ENCODE measurements around the gene GNAT1. TPM values are rescaled to one million over a fixed set of nuclear protein-coding genes. Genes with fewer than 3 reads are reported as not detected.
A peak's percentile ranks its signal among the peaks of the same experiment; 100 is the strongest.

GNAT1 gene
- total and polyA plus RNA-seq, 2 of the 13 experiments (the other 11 are each of a cell fraction or from before 2014, with no cell fraction given) = 0.15 TPM; not detected in 1

GRCh38 chr3:50245831-50246516 lies 54.6 kb downstream of the GNAT1 start (continued):
- peak; percentile 95 for TF ChIP-seq PATZ1 (CRISPR knock-in tag; IDR thresholded peaks at IDR 0.05)
- TF ChIP-seq ZNF326 (CRISPR knock-in tag; IDR thresholded peaks at IDR 0.05; ENCODE audit: borderline replicate concordance) = no peak
- TF ChIP-seq ZNF709 (CRISPR knock-in tag; IDR thresholded peaks at IDR 0.05) = no peak
- TF ChIP-seq RFXAP (CRISPR knock-in tag; IDR thresholded peaks at IDR 0.05; ENCODE audit: borderline replicate concordance) = 0 out of 2 replicates have a peak, but pooled peaks have one; percentile 67
- TF ChIP-seq SALL1 (CRISPR knock-in tag; IDR thresholded peaks at IDR 0.05) = peak; percentile 68
- no peak for TF ChIP-seq HOXD1 (CRISPR knock-in tag; IDR thresholded peaks at IDR 0.05)
- no peak for TF ChIP-seq ZNF430 (CRISPR knock-in tag; IDR thresholded peaks at IDR 0.05)
- TF ChIP-seq WIZ (CRISPR knock-in tag; IDR thresholded peaks at IDR 0.05) = no peak
- TF ChIP-seq ZBTB7B (CRISPR knock-in tag; IDR thresholded peaks at IDR 0.05) = no peak
- no peak for TF ChIP-seq ATF7-NPFF (CRISPR knock-in tag; IDR thresholded peaks at IDR 0.05; ENCODE audit: low read depth)
- no peak for TF ChIP-seq ZNF17 (CRISPR knock-in tag; IDR thresholded peaks at IDR 0.05)
- peak; percentile 80; the same call in 1 of the 2 replicates for TF ChIP-seq ZNF710 (CRISPR knock-in tag; IDR thresholded peaks at IDR 0.05; ENCODE audit: borderline replicate concordance)
- peak; percentile 67 for TF ChIP-seq ZNF263 (CRISPR knock-in tag; IDR thresholded peaks at IDR 0.05)
- peak; percentile 80; the same call in 1 of the 2 replicates for TF ChIP-seq ZNF580 (CRISPR knock-in tag; IDR thresholded peaks at IDR 0.05; ENCODE audit: borderline replicate concordance, low read depth)
- no peak for TF ChIP-seq SP140L (CRISPR knock-in tag; IDR thresholded peaks at IDR 0.05; ENCODE audit: borderline replicate concordance)
- peak; percentile 49; the same call in 1 of the 2 replicates for TF ChIP-seq SALL2 (CRISPR knock-in tag; IDR thresholded peaks at IDR 0.05)
- TF ChIP-seq, protein P1, sequence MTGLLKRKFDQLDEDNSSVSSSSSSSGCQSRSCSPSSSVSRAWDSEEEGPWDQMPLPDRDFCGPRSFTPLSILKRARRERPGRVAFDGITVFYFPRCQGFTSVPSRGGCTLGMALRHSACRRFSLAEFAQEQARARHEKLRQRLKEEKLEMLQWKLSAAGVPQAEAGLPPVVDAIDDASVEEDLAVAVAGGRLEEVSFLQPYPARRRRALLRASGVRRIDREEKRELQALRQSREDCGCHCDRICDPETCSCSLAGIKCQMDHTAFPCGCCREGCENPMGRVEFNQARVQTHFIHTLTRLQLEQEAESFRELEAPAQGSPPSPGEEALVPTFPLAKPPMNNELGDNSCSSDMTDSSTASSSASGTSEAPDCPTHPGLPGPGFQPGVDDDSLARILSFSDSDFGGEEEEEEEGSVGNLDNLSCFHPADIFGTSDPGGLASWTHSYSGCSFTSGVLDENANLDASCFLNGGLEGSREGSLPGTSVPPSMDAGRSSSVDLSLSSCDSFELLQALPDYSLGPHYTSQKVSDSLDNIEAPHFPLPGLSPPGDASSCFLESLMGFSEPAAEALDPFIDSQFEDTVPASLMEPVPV (CRISPR knock-in tag; IDR thresholded peaks at IDR 0.05) = 0 out of 2 replicates have a peak, but pooled peaks have one; percentile 45
- TF ChIP-seq, protein P2, sequence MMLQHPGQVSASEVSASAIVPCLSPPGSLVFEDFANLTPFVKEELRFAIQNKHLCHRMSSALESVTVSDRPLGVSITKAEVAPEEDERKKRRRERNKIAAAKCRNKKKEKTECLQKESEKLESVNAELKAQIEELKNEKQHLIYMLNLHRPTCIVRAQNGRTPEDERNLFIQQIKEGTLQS (CRISPR knock-in tag; IDR thresholded peaks at IDR 0.05) = no peak
- TF ChIP-seq, protein P3, sequence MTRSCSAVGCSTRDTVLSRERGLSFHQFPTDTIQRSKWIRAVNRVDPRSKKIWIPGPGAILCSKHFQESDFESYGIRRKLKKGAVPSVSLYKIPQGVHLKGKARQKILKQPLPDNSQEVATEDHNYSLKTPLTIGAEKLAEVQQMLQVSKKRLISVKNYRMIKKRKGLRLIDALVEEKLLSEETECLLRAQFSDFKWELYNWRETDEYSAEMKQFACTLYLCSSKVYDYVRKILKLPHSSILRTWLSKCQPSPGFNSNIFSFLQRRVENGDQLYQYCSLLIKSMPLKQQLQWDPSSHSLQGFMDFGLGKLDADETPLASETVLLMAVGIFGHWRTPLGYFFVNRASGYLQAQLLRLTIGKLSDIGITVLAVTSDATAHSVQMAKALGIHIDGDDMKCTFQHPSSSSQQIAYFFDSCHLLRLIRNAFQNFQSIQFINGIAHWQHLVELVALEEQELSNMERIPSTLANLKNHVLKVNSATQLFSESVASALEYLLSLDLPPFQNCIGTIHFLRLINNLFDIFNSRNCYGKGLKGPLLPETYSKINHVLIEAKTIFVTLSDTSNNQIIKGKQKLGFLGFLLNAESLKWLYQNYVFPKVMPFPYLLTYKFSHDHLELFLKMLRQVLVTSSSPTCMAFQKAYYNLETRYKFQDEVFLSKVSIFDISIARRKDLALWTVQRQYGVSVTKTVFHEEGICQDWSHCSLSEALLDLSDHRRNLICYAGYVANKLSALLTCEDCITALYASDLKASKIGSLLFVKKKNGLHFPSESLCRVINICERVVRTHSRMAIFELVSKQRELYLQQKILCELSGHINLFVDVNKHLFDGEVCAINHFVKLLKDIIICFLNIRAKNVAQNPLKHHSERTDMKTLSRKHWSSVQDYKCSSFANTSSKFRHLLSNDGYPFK (CRISPR knock-in tag; IDR thresholded peaks at IDR 0.05; ENCODE audit: borderline replicate concordance) = no peak
- no peak for TF ChIP-seq REL (CRISPR knock-in tag; conservative IDR thresholded peaks at IDR 0.05)

Data from HepG2 (cell line).